ENCODE measurements around the gene AANAT.

- no peak for TF ChIP-seq ELF1 (IDR thresholded peaks at IDR 0.05; ENCODE audit: borderline replicate concordance, low read depth)
- no peak for TF ChIP-seq CTCF (IDR thresholded peaks at IDR 0.05 in 2 of 3, conservative IDR thresholded peaks at IDR 0.05 in 1 of 3; ENCODE audit: borderline replicate concordance in 1 of 3, insufficient read depth in 1 of 3, low read depth in 2 of 3, low read length in 2 of 3)
- no peak for TF ChIP-seq REST (IDR thresholded peaks at IDR 0.05; ENCODE audit: low read depth)
- no peak for TF ChIP-seq ZNF274 (IDR thresholded peaks at IDR 0.05; ENCODE audit: low read depth, low read length)
- no peak for TF ChIP-seq EZH2phosphoT487 (IDR thresholded peaks at IDR 0.05; ENCODE audit: borderline replicate concordance)
- no peak for TF ChIP-seq EZH2 (IDR thresholded peaks at IDR 0.05)
- no peak for TF ChIP-seq POLR2A (IDR thresholded peaks at IDR 0.05; ENCODE audit: borderline replicate concordance, extremely low read depth, insufficient read depth, insufficient read length)
These were observed 15.2 kb upstream of the AANAT start for GRCh38 chr17:76452127-76452659.
